ENCODE data around the gene COG1.

GRCh38 chr17:73240561-73240960, 47.7 kb downstream of the COG1 start:
- TF ChIP-seq, protein P1, sequence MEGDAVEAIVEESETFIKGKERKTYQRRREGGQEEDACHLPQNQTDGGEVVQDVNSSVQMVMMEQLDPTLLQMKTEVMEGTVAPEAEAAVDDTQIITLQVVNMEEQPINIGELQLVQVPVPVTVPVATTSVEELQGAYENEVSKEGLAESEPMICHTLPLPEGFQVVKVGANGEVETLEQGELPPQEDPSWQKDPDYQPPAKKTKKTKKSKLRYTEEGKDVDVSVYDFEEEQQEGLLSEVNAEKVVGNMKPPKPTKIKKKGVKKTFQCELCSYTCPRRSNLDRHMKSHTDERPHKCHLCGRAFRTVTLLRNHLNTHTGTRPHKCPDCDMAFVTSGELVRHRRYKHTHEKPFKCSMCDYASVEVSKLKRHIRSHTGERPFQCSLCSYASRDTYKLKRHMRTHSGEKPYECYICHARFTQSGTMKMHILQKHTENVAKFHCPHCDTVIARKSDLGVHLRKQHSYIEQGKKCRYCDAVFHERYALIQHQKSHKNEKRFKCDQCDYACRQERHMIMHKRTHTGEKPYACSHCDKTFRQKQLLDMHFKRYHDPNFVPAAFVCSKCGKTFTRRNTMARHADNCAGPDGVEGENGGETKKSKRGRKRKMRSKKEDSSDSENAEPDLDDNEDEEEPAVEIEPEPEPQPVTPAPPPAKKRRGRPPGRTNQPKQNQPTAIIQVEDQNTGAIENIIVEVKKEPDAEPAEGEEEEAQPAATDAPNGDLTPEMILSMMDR (IDR thresholded peaks at IDR 0.05; ENCODE audit: low read length), result no peak
- no peak for TF ChIP-seq EZH2 (optimal IDR thresholded peaks at IDR 0.05; ENCODE audit: low read depth, low read length)
